Ishikawa (cell line): ENCODE results near the gene PLCL1.

ENCODE experiments used
- CREB1 ChIP-seq: IDR thresholded peaks from 2 replicates; pipeline ENCODE4 v1.6.1; 2012; ENCODE audit warnings: low read depth
- EP300 ChIP-seq: IDR thresholded peaks from 2 replicates; pipeline ENCODE4 v1.6.1; 2012; ENCODE audit warnings: borderline replicate concordance
- TAF1 ChIP-seq: IDR thresholded peaks from 2 replicates; pipeline ENCODE4 v1.6.1; 2012; ENCODE audit warnings: low read depth, mild to moderate bottlenecking
- USF1 ChIP-seq: IDR thresholded peaks from 2 replicates; pipeline ENCODE4 v1.6.1; 2012

GRCh38 chr2:197810491-197810890 lies 6.1 kb downstream of the PLCL1 start:
- TF ChIP-seq USF1 = no peak
- no peak for TF ChIP-seq CREB1
- no peak for TF ChIP-seq EP300
- no peak for TF ChIP-seq TAF1
